BJ (cell line): Measurements from ENCODE around the gene ZNF618. TPM values are rescaled to one million over a fixed set of nuclear protein-coding genes. Genes with fewer than 3 reads are reported as not detected.

Experiments used
- CTCF ChIA-PET: fragments of 350-600 bp; formaldehyde crosslinking; extraction: SDS; loops from one replicate; lab custom pipeline; 2021; ENCODE audit warnings: antibody characterized with exemption, inconsistent platforms; lab: Yijun Ruan, JAX
- POLR2A ChIA-PET: fragments of 300-600 bp; sonication (Branson Sonifier 250); formaldehyde crosslinking; extraction: SDS; loops from one replicate; lab custom pipeline; 2021; ENCODE audit warnings: antibody characterized with exemption; lab: Charles Lee
- DNase-seq: peaks from one replicate; pipeline ENCODE4 v3.0.0-alpha.2; 2011; ENCODE audit warnings: low read depth
- H3K27me3 ChIP-seq: 2 replicates; pipeline ENCODE4 v1.6.0; 2011; ENCODE audit warnings: low read length; ENCODE audit not compliant: control insufficient read depth, insufficient read depth
- H3K36me3 ChIP-seq: 2 replicates; pipeline ENCODE4 v1.5.1; 2011; ENCODE audit warnings: low read length; ENCODE audit not compliant: control insufficient read depth, insufficient read depth
- H3K4me3 ChIP-seq: 2 replicates; pipeline ENCODE4 v1.5.1; 2011; ENCODE audit warnings: low read depth, mild to moderate bottlenecking, control low read depth, low read length
- polyA plus RNA-seq: library from polyadenylated mRNA; depleted of rRNA; stranded (reverse); fragments of >200 nt; gene quantifications from 2 replicates; pipeline ENCODE4 v1.2.3, GENCODE V29; 2011
- TF ChIP-seq, protein P1 (sequence below): IDR thresholded peaks from 2 replicates; pipeline ENCODE4 v1.5.1; 2011; ENCODE audit warnings: low read depth, mild to moderate bottlenecking, control low read depth, inconsistent platforms, low read length, moderate library complexity; ENCODE audit not compliant: insufficient read depth

Gene ZNF618
- polyA plus RNA-seq, 1 experiment = 5.4 TPM

- no peak for DNase-seq
- POLR2A ChIA-PET = no interaction called here
- Histone ChIP-seq H3K4me3 (no peak overlapping the region), H3K27me3 (no peaks in the 10 kb centered on the region), H3K36me3 (no peaks in the 10 kb centered on the region)
- TF ChIP-seq, protein P1, sequence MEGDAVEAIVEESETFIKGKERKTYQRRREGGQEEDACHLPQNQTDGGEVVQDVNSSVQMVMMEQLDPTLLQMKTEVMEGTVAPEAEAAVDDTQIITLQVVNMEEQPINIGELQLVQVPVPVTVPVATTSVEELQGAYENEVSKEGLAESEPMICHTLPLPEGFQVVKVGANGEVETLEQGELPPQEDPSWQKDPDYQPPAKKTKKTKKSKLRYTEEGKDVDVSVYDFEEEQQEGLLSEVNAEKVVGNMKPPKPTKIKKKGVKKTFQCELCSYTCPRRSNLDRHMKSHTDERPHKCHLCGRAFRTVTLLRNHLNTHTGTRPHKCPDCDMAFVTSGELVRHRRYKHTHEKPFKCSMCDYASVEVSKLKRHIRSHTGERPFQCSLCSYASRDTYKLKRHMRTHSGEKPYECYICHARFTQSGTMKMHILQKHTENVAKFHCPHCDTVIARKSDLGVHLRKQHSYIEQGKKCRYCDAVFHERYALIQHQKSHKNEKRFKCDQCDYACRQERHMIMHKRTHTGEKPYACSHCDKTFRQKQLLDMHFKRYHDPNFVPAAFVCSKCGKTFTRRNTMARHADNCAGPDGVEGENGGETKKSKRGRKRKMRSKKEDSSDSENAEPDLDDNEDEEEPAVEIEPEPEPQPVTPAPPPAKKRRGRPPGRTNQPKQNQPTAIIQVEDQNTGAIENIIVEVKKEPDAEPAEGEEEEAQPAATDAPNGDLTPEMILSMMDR = no peak
- CTCF ChIA-PET = no interaction called here
Observed at GRCh38 chr9:113922160-113922559, 46.1 kb downstream of the ZNF618 start.

DNA sequence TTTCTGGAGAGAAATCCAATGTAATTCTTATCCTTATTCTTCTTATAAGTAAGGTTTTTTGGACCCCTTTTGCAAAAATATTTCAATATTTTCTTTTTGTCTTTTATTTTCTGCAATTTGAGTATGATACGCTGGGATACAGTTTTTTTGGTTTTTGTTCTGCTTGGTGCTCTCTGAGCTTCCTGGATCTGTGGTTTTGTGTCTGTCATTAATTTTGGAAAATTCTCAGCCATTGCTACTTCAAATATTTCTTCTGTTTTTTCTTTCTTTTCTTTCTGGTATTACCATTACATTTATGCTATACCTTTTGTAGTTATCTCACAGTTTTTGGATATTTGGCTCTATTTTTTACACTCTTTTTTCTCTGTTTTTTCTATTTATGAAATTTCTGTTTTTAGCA, 50.1 kb downstream of the ZNF618 start:
- CTCF ChIA-PET = no interaction called here
- H3K27me3 ChIP-seq = no peaks in the 10 kb centered on the region
- no peaks in the 10 kb centered on the region for H3K36me3 ChIP-seq
- no peak overlapping the region for H3K4me3 ChIP-seq
- DNase-seq = no peak
- TF ChIP-seq, protein P1 = no peak
- POLR2A ChIA-PET = no interaction called here

- TF ChIP-seq, protein P1 = no peak
- Histone ChIP-seq H3K4me3 (no peak overlapping the region), H3K36me3 (no peaks in the 10 kb centered on the region), H3K27me3 (no peaks in the 10 kb centered on the region)
- ChIA-PET POLR2A (no interaction called here), CTCF (interaction anchor here (1.5 kb wide), 1 partner anchor 9 kb away, joined by 3 read pairs; no protein-coding TSS in a partner anchor)
- DNase-seq = no peak
Observed at GRCh38 chr9:113927277-113927676, 51.2 kb downstream of the ZNF618 start.

- POLR2A ChIA-PET = no interaction called here
- CTCF ChIA-PET = interaction anchor here (1.5 kb wide), 2 partner anchors 8 to 13 kb away, joined by 3 read pairs; no protein-coding TSS in a partner anchor
- no peak for DNase-seq
- no peaks in the 10 kb centered on the region for H3K36me3 ChIP-seq
- TF ChIP-seq, protein P1 = no peak
- H3K27me3 ChIP-seq = no peaks in the 10 kb centered on the region
- H3K4me3 ChIP-seq = no peak overlapping the region
Observed at GRCh38 chr9:113928269-113928668, 52.2 kb downstream of the ZNF618 start.

DNA sequence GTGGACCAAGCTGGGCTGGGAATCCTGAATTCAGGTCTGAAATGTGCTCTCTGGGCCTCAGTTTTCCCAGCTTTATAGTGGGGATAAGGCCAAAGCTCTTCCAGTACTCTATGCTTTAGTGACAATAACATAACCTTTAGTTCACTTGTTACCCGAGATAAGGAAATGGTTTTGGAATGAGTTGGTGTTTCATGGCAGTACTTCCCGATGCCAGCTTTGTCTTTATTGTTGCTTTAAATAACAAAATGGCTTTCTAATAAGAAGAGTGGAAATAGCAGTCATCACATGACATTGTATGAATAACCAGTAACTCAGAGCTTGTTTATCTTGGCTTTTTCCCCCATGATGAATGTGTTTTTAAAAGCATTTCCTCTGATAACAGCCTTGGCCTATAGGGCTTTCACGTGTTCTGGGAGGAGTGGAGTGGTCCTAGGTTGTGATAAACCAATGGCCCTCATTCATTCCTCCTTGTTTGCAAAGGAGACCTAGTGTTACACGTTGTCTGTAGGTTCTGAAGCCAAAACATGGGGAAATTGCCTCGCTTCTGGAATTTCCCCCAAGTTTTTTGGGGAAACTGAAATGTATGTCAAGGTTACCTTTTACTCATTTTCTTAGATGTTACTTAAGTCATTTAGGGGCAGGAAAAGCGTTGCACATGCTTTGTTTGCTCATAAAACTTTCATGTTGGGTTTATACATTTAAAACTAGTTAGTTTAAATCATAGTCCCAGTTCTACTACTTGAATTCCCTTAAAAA, 53.7 kb downstream of the ZNF618 start:
- Histone ChIP-seq H3K27me3 (no peaks in the 10 kb centered on the region), H3K36me3 (no peaks in the 10 kb centered on the region), H3K4me3 (no peak overlapping the region)
- POLR2A ChIA-PET = no interaction called here
- TF ChIP-seq, protein P1 = no peak
- CTCF ChIA-PET = interaction anchor here (0.7 to 1.5 kb wide), 3 partner anchors 11 to 16 kb away, joined by 3 read pairs; no protein-coding TSS in a partner anchor
- DNase-seq = no peak
